ENCODE measurements around the gene PKD1.

PKD1 gene

GRCh38 chr16:2058420-2058819 is 77.3 kb downstream of the PKD1 start:
- no peak for DNase-seq (ENCODE audit: low read depth)
- TF ChIP-seq CTCF (conservative IDR thresholded peaks at IDR 0.05; ENCODE audit: low read depth, low read length), result no peak
- no peak overlapping the region for H3K4me3 ChIP-seq (ENCODE audit: low read length)

GRCh38 chr16:2057438-2057837 is 78.3 kb downstream of the PKD1 start:
- DNase-seq (ENCODE audit: low read depth), result no peak
- H3K4me3 ChIP-seq (ENCODE audit: low read length), result no peak overlapping the region
- TF ChIP-seq CTCF (conservative IDR thresholded peaks at IDR 0.05; ENCODE audit: low read depth, low read length), result no peak

GRCh38 chr16:2056681-2057407 is 78.9 kb downstream of the PKD1 start:
- peak; percentile 20 for TF ChIP-seq CTCF (conservative IDR thresholded peaks at IDR 0.05; ENCODE audit: low read depth, low read length)
- no peak for DNase-seq (ENCODE audit: low read depth)
- no peak overlapping the region for H3K4me3 ChIP-seq (ENCODE audit: low read length)

- peak; percentile 16 for TF ChIP-seq CTCF (conservative IDR thresholded peaks at IDR 0.05; ENCODE audit: low read depth, low read length)
- no peak overlapping the region for H3K4me3 ChIP-seq (ENCODE audit: low read length)
- no peak for DNase-seq (ENCODE audit: low read depth)
Observed at GRCh38 chr16:2056077-2056476, 79.6 kb downstream of the PKD1 start.

GRCh38 chr16:2054543-2055245 is 81.0 kb downstream of the PKD1 start:
- no peak for DNase-seq (ENCODE audit: low read depth)
- no peak for TF ChIP-seq CTCF (conservative IDR thresholded peaks at IDR 0.05; ENCODE audit: low read depth, low read length)
- no peak overlapping the region for H3K4me3 ChIP-seq (ENCODE audit: low read length)

GRCh38 chr16:2053897-2054296 is 81.8 kb downstream of the PKD1 start:
- no peak for TF ChIP-seq CTCF (conservative IDR thresholded peaks at IDR 0.05; ENCODE audit: low read depth, low read length)
- H3K4me3 ChIP-seq (ENCODE audit: low read length), result no peak overlapping the region
- no peak for DNase-seq (ENCODE audit: low read depth)

GRCh38 chr16:2053211-2053610 is 82.5 kb downstream of the PKD1 start:
- no peak for DNase-seq (ENCODE audit: low read depth)
- H3K4me3 ChIP-seq (ENCODE audit: low read length), result no peak overlapping the region
- no peak for TF ChIP-seq CTCF (conservative IDR thresholded peaks at IDR 0.05; ENCODE audit: low read depth, low read length)
